GM18868 (cell line): ENCODE data around the gene PDX1.

Experiments
- ATAC-seq: cut with Tn5 transposase; IDR thresholded peaks from one replicate; pipeline ENCODE4 v1.9.1; 2021; ENCODE audit warnings: mild to moderate bottlenecking, moderate library complexity; ENCODE audit not compliant: unreplicated experiment

The PDX1 gene

DNA sequence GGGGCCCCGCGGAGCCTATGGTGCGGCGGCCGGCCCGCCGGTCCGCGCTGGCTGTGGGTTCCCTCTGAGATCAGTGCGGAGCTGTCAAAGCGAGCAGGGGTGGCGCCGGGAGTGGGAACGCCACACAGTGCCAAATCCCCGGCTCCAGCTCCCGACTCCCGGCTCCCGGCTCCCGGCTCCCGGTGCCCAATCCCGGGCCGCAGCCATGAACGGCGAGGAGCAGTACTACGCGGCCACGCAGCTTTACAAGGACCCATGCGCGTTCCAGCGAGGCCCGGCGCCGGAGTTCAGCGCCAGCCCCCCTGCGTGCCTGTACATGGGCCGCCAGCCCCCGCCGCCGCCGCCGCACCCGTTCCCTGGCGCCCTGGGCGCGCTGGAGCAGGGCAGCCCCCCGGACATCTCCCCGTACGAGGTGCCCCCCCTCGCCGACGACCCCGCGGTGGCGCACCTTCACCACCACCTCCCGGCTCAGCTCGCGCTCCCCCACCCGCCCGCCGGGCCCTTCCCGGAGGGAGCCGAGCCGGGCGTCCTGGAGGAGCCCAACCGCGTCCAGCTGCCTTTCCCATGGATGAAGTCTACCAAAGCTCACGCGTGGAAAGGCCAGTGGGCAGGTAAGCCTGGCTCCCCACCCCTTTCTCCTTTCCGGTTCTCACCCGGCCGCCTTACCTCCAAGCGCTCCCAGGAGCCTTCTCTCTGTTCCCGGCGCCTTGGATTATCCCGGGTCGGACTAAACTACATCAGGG is at the start of gene PDX1:
Gene PDX1, plus strand, starts transcription at position 67 of the 743 bp plus-strand sequence. Its CDS starts 139 bp downstream, at position 206.
- no peak for ATAC-seq

DNA sequence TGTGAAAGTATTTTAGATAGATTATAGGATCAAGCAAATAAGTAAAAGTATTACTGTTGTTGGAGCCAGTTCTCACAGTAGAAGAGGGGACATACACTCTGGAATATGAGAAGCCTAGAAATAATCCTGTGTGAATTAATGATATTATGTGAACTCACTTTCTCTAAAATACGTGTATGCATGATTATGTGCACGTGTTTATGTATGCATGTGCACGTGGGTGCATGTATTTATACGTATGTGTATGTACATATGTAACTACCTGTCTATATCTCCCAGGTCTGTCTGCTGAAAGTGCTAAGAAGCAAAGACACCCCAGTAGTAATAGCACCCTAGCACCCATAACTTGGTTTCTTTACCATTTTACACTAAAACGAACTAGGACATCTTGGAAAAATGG is 41.5 kb upstream of the PDX1 start:
- no peak for ATAC-seq

- no peak for ATAC-seq
Measured at GRCh38 chr13:27889471-27889870, 30.3 kb upstream of the PDX1 start.

DNA sequence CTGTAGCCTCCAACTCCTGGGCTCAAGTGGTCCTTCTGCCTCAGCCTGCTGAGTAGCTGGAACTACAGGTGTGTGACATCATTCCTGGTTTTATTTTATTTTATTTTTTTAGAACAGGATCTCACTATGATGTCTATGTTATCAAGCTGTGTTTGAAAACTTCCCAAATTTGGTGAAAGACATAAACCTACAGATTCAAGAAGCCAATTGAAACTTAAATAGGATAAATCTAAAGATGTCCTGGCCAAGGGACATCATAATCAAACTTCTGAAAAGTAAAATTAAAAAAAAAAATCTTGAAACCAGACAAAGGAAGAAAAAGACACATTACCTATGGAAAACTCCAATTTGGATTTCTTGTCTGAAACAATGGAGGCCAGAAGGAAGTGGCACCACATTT is 23.1 kb upstream of the PDX1 start:
- ATAC-seq, result no peak

DNA sequence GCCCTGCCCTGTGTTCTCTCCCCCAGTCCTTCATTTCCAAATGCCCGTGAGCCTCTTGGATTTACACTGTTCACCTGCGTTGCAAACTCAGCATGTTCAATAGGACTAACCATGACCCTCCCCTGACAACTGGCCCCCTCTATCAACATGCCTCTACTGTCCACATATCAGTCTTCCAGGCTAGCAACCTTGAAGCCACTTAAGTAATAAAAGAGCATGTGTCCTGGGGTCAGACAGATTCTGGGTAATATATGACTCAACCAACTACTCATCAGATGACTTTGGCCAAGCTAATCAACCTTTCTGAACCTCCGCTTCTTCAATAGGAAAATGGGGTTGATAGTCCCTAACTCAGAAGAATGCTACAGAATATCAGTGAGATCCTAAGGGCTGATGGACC is 15.1 kb upstream of the PDX1 start:
- no peak for ATAC-seq

GRCh38 chr13:27905650-27906049 is 14.2 kb upstream of the PDX1 start:
- no peak for ATAC-seq

DNA sequence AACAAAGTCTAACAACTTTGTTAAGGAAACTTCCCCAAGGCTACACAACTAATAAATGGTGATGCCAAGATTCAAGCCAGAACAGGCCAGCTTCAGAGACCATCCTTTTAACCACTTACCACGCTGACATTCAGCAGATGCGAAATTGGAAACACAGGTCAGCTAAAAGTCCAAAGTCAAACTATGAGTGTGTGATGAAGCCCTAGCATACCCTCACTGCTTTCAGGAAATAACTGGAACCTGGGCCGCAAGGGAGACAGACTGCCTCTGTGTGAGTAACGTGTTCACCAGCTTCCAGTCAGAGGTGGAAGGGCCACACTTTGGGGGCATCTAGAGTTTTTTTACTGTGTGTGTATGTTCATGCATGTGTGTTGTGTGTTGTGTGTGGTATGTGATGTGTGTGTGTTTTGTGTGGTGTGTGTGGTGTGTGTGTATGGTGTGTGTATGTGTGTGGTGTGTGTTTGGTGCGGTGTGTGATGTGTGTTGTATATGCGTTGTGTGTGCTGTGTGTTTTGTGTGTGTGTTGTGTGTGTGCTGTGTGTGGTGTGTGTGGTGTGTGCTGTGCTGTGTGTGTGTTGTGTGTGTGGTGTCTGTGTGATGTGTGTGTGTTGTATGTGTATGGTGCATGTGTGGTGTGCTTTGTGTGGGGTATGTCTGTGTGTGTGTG is 12.5 kb upstream of the PDX1 start:
- no peak for ATAC-seq

GRCh38 chr13:27909378-27909777 is 10.4 kb upstream of the PDX1 start:
- no peak for ATAC-seq

GRCh38 chr13:27911521-27911920 is 8.3 kb upstream of the PDX1 start:
- no peak for ATAC-seq

- ATAC-seq, result no peak
Measured at GRCh38 chr13:27913160-27913559, 6.6 kb upstream of the PDX1 start.

GRCh38 chr13:27915301-27916207 is 4.2 kb upstream of the PDX1 start:
- ATAC-seq, result no peak

DNA sequence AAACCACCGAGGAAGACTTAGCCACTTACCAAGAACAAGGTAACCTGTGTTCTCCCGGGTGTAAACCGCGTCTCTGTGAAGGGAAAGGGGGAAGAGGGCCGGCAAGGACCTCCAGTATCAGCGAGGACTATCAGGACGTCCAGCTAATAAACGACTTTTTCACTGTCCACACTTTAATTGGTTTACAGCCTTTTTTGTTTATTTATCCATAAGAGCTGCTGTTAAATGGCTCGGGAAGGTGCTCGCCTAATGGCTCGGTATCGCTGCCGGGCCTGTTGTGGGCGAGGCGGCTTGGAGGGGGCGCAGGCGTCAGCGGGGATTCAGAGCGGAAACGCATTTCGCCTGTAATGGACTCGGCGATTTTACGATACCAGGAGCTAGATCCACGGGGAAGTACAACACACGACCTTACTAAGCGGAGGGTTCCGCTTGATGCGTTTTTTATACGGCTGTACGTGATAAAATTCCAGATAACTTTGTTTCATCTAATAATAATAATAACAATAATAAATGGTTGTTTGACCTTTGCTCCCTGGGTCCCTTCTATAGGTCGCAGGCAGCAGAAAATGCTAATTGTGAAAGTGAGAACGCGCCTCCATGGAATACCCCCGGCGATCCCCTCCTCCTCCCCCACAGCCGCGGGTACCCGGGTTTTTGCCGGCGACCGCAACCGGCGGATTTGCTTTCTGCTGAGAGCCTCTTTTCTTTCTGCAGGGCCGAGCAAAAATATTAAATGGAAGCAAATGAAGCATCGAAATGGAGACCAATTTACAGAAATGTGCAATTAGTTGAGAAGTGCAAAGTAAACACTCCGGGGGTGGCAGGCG is 2.5 kb upstream of the PDX1 start:
- ATAC-seq, result no peak

DNA sequence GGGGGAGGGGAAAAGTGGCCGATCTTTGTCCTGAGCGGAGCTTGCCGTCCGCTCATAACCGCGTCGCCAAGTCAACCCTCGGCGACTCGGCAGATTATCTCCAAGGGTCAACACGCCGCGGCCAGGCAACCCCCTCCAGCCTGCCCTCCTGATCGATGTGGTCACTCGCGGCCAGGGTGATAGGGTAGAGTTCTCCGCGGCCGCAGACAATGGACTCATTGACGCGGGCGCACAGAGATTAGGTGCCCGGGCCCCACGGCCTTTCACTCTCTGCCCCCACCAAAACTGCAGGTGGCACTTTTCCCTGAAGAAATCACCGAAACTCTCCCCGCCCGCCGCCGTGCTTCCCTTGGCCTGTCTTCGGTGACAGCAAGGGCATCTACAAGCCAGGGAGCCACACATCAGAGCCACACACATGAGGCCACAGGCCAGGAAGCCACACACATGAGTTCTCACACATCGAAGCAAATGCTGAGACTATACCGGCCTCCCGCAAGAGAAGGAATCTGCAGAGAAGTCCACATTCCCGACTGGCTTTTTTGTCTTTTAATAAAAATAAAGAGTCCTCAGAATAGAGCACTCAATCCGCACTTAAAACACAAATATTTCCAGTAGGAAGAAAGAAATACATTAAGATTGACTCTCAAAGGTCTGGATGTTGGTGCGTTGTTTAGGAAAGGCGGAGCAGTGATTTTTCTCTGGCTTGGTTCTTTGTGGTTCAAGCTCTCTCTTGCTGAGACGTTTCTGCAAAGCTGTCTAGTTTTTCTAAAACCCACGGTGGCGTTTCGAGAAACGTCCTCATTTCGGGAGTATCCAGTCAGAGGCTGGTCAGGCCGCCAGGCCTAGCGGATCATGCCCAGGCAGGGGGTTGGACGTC is 1.5 kb upstream of the PDX1 start:
- no peak for ATAC-seq

GRCh38 chr13:27918918-27919658 is 712 bp upstream of the PDX1 start:
- ATAC-seq, result no peak

GRCh38 chr13:27919659-27919933 is 204 bp upstream of the PDX1 start:
- ATAC-seq, result no peak

- no peak for ATAC-seq
Measured at GRCh38 chr13:27920677-27921420, 1.0 kb downstream of the PDX1 start.

DNA sequence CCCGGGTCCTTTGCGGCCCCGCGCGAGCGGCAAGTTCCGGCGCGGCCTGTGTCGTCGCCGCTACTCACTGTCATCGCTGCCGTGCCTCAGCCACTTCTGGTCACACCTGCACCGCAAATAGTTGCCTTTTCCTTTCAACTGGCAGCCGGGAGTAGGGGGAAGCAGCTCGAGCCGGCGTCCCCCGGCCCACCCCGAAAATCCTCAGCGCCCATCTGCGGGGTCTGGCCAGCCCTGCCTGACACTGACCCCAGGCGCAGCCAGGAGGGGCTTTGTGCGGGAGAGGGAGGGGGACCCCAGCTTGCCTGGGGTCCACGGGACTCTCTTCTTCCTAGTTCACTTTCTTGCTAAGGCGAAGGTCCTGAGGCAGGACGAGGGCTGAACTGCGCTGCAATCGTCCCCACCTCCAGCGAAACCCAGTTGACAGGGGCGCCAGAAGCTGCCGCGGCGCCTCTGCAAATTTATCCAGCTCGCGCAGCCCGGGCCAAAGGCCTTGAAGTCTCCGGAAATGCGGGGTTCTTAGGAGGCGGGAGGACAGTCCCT is 1.7 kb downstream of the PDX1 start:
- ATAC-seq, result no peak
